HepG2 (cell line): ENCODE data around the gene PSMD6. TPM values are rescaled to one million over a fixed set of nuclear protein-coding genes. Genes with fewer than 3 reads are reported as not detected.
A peak's percentile ranks its signal among the peaks of the same experiment; 100 is the strongest.

ENCODE experiments used
- ARHGAP35 ChIP-seq: sonication (generic); formaldehyde crosslinking; IDR thresholded peaks from 2 replicates; pipeline ENCODE4 v1.9.0; 2022; ENCODE audit warnings: mild to moderate bottlenecking, inconsistent platforms, moderate library complexity, missing genetic modification reagents, borderline replicate concordance
- ARID3A ChIP-seq: IDR thresholded peaks from 2 replicates; pipeline ENCODE4 v1.6.1; 2012; ENCODE audit warnings: low read depth, low read length, improper control_type of control experiment
- EZH2 ChIP-seq: conservative IDR thresholded peaks from 2 replicates; pipeline ENCODE4 v1.6.1; 2012; ENCODE audit warnings: mild to moderate bottlenecking, low read depth, low read length, moderate library complexity
- HOXA3 ChIP-seq: sonication (generic); formaldehyde crosslinking; IDR thresholded peaks from 2 replicates; pipeline ENCODE4 v1.5.0; 2020; ENCODE audit warnings: missing genetic modification reagents
- KDM2A ChIP-seq: sonication (generic); formaldehyde crosslinking; IDR thresholded peaks from 2 replicates; pipeline ENCODE4 v1.4.0; 2020; ENCODE audit warnings: low read depth, missing genetic modification reagents, borderline replicate concordance
- SAP130 ChIP-seq: IDR thresholded peaks from 2 replicates; pipeline ENCODE4 v1.6.1; 2016; ENCODE audit warnings: low read depth
- SIN3B ChIP-seq: fragments of 150-350 bp; IDR thresholded peaks from 2 replicates; pipeline ENCODE4 v1.6.1; 2014; ENCODE audit warnings: low read length
- YEATS4 ChIP-seq: sonication (generic); formaldehyde crosslinking; IDR thresholded peaks from 2 replicates; pipeline ENCODE4 v1.4.0; 2020; ENCODE audit warnings: missing genetic modification reagents, borderline replicate concordance
- ZMYM4 ChIP-seq: sonication (generic); formaldehyde crosslinking; IDR thresholded peaks from 2 replicates; pipeline ENCODE4 v1.8.1; 2023; ENCODE audit warnings: mild to moderate bottlenecking, missing genetic modification reagents
- ZNF687 ChIP-seq: sonication (generic); formaldehyde crosslinking; IDR thresholded peaks from 2 replicates; pipeline ENCODE4 v1.5.1; 2020; ENCODE audit warnings: mild to moderate bottlenecking, missing genetic modification reagents, moderate library complexity
- ZNF7 ChIP-seq: IDR thresholded peaks from 2 replicates; pipeline ENCODE4 v1.6.1; 2016; ENCODE audit warnings: missing biosample characterization, missing genetic modification reagents
- ZNF816 ChIP-seq: sonication (generic); formaldehyde crosslinking; IDR thresholded peaks from 2 replicates; pipeline ENCODE4 v1.8.0; 2022; ENCODE audit warnings: missing genetic modification reagents, mild to moderate bottlenecking, borderline replicate concordance
- polyA plus RNA-seq, 8 experiments: library from polyadenylated mRNA; depleted of rRNA in 3 of 8; stranded (reverse) in 7 of 8; unstranded in 1 of 8; fragments of >200 nt; fragmentation: Illumina TruSeq in 4 of 8; extraction: Trizol in 4 of 8; gene quantifications; 2 replicates each; pipeline versions ENCODE4 v1.2.1 to v1.2.3, GENCODE V29; 2011 to 2016; ENCODE audit warnings: low read depth in 4 of 8, missing spikeins in 1 of 8, mixed read lengths in 1 of 8; ENCODE audit not compliant: insufficient read depth in 1 of 8
- total RNA-seq, 5 experiments: library from RNA; depleted of rRNA; stranded (reverse); fragments of >200 nt; fragmentation: Illumina TruSeq; extraction: Trizol; gene quantifications; 2 replicates each; pipeline ENCODE4 v1.2.3, GENCODE V29; 2016; ENCODE audit warnings: low read depth in 1 of 5
- TF ChIP-seq, protein P1 (sequence below): fragments of 450-650 bp; IDR thresholded peaks from 2 replicates; pipeline ENCODE4 v1.6.1; 2017
- TF ChIP-seq, protein P2 (sequence below): sonication (generic); formaldehyde crosslinking; IDR thresholded peaks from 2 replicates; pipeline ENCODE4 v1.5.0; 2020; ENCODE audit warnings: mild to moderate bottlenecking, missing genetic modification reagents
- TF ChIP-seq, protein P3 (sequence below), 2 experiments: sonication (generic) in 1 of 2; formaldehyde crosslinking in 1 of 2; IDR thresholded peaks; 2 replicates each; pipeline versions ENCODE4 v1.6.1 to v1.9.0; 2014 to 2022; ENCODE audit warnings: antibody characterized with exemption in 1 of 2, borderline replicate concordance in 1 of 2, inconsistent platforms in 1 of 2, low read depth in 1 of 2, missing genetic modification reagents in 1 of 2

Gene PSMD6
- total and polyA plus RNA-seq, 2 of the 13 experiments (the other 11 are each of a cell fraction or from before 2014, with no cell fraction given) = 36.8 to 117 TPM

DNA sequence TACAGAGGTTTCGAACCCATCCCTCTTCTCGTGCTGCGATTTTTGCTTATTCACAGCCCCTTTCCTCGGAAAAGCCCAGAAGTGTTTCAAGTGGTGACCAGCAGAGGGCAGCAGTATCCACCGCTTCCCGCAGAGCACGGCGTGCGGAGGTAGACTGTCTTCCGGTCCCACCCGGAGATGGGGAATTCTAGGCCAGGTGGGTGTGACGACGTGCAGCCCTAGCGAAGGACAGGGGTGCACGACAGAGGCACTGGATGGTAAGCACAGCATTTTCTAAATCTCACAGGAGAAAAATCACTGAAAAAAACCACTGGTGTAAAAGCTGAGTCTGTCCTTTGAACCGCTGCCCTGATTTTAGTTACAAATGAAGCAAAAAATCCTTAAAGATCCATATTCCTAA is 7.4 kb upstream of the PSMD6 start (continued):
- TF ChIP-seq ZNF687 (peak; percentile 70), SIN3B (no peak), ZMYM4 (peak; percentile 54; the same call in 1 of the 2 replicates), EZH2 (no peak), ZNF7 (CRISPR knock-in tag) (no peak), ARID3A (0 out of 2 replicates have a peak, but pooled peaks have one; percentile 13), ZNF816 (CRISPR knock-in tag) (no peak), SAP130 (0 out of 2 replicates have a peak, but pooled peaks have one; percentile 29), KDM2A (CRISPR knock-in tag) (peak; percentile 92), YEATS4 (CRISPR knock-in tag) (peak; percentile 34; the same call in 1 of the 2 replicates), ARHGAP35 (CRISPR knock-in tag) (no peak), HOXA3 (CRISPR knock-in tag) (peak; percentile 47; the same call in 1 of the 2 replicates)
- TF ChIP-seq, protein P1, sequence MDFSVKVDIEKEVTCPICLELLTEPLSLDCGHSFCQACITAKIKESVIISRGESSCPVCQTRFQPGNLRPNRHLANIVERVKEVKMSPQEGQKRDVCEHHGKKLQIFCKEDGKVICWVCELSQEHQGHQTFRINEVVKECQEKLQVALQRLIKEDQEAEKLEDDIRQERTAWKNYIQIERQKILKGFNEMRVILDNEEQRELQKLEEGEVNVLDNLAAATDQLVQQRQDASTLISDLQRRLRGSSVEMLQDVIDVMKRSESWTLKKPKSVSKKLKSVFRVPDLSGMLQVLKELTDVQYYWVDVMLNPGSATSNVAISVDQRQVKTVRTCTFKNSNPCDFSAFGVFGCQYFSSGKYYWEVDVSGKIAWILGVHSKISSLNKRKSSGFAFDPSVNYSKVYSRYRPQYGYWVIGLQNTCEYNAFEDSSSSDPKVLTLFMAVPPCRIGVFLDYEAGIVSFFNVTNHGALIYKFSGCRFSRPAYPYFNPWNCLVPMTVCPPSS = no peak
- TF ChIP-seq, protein P2, sequence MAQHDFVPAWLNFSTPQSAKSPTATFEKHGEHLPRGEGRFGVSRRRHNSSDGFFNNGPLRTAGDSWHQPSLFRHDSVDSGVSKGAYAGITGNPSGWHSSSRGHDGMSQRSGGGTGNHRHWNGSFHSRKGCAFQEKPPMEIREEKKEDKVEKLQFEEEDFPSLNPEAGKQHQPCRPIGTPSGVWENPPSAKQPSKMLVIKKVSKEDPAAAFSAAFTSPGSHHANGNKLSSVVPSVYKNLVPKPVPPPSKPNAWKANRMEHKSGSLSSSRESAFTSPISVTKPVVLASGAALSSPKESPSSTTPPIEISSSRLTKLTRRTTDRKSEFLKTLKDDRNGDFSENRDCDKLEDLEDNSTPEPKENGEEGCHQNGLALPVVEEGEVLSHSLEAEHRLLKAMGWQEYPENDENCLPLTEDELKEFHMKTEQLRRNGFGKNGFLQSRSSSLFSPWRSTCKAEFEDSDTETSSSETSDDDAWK (CRISPR knock-in tag) = no peak
- TF ChIP-seq, protein P3, sequence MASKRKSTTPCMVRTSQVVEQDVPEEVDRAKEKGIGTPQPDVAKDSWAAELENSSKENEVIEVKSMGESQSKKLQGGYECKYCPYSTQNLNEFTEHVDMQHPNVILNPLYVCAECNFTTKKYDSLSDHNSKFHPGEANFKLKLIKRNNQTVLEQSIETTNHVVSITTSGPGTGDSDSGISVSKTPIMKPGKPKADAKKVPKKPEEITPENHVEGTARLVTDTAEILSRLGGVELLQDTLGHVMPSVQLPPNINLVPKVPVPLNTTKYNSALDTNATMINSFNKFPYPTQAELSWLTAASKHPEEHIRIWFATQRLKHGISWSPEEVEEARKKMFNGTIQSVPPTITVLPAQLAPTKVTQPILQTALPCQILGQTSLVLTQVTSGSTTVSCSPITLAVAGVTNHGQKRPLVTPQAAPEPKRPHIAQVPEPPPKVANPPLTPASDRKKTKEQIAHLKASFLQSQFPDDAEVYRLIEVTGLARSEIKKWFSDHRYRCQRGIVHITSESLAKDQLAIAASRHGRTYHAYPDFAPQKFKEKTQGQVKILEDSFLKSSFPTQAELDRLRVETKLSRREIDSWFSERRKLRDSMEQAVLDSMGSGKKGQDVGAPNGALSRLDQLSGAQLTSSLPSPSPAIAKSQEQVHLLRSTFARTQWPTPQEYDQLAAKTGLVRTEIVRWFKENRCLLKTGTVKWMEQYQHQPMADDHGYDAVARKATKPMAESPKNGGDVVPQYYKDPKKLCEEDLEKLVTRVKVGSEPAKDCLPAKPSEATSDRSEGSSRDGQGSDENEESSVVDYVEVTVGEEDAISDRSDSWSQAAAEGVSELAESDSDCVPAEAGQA (IDR thresholded peaks at IDR 0.05; ENCODE audit: low read depth) = no peak
- TF ChIP-seq, protein P3 (CRISPR knock-in tag; IDR thresholded peaks at IDR 0.05; ENCODE audit: borderline replicate concordance) = no peak
